Stimulated activated CD4-positive, alpha-beta T cell treated with anti-CD3 and anti-CD28 coated beads, Interleukin-1b, Interleukin-23, amount 100 ng/mL, for 24 hours (primary cell): Measurements from ENCODE around the gene SLC12A7.
A peak's percentile ranks its signal among the peaks of the same experiment; 100 is the strongest.

Source experiments
- DNase-seq, 4 experiments: peaks; one replicate each; pipeline ENCODE4 v3.0.0-alpha.2; 2020; ENCODE audit warnings: low read depth in 4 of 4, low spot score in 1 of 4

Gene SLC12A7

GRCh38 chr5:1111241-1111726, 579 bp downstream of the SLC12A7 start:
- no peak for DNase-seq

GRCh38 chr5:1110307-1111240, 1.3 kb downstream of the SLC12A7 start:
- DNase-seq: no peak

DNA sequence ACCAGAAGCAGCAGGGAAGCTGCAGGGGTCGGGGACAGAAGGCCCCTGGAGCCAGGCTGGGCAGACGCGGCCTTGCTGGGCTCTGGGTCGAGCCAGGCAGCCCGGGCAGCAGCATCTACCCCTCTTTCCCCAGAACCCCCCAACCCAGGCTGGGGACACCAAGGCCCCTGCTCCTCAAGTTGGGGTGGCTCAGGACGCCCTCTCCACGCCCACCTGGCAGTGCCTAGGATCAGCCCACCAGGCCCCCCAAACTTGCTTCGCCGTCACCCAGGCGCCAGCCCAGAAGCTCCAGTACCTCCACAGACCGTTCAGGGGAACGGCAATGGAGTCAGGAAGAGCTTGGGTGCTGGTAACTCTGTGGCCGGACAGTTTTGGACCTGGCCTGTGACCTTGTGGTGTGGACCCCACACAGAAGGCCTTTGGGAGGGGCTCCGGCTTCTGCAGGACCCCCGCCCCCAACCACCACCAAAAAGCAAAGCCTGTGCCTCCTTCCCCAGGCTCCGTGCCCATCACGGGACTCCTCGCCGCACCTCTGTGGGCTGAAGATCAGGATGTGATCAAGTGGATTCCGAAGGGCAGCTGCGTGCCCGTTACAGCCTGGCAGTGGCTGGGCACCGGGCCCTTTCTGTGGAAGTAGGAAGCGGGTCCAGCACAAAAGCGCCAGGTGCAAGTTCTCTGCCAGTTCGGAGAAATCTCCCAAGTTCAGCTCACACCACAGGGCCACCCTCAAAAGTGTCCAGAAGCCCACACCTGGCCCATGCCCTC, 2.1 kb downstream of the SLC12A7 start:
- no peak for DNase-seq

DNA sequence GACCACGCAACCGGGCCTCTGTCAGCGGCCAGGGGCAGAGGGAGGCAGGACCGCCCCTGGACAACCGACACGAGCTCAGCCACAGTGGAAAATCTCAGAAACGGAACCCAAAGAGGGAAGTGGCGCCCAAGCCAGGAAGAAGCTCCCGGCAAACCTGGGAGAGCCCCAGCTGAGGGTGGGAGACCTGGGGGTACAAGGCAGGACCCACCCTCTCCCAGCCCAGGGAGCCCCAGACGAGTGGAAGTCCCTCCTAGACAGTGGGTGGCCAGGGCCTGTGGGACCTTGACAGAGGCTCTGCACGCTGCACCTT, 3.0 kb downstream of the SLC12A7 start:
- no peak for DNase-seq

DNA sequence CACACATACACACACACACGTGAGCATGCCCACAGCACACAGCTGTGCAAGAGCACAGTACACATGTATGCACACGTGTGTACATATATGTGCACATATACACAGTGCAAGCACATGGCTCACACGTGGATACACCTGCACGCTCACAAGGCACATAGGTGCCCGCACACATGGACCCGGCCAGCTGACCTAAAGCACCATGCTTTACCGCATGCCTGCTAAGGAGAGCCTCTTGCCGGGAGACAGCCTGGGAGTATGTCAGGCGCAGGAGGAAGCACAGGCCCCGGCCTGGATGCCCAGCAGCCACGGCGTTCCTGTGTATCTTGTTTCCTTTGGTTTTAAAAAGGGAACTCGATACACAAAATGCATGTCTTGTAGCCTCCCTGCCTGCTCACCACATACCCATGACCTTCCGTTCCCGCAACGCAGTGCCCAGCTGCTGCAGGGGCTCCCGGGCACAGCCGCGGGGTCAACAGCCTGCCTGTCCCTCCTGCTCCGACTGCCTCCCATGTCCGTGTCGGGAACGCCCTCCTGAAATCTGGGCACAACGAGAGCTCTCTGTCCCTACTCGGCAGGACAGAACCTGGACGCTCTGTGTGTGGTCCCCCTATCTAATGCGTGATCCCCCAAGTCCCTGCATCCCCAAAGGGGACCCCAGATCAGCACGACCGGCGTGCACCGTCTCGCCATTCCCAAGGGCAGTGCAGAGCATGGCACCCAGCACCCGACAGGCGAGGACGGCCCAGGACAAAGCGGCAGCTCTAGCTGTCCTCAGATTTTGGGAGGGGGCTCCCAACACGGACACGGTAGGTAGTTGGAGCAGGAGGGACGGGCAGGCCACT, 3.6 kb downstream of the SLC12A7 start:
- no peak for DNase-seq

- no peak for DNase-seq
Observed at GRCh38 chr5:1107167-1108022, 4.5 kb downstream of the SLC12A7 start.

DNA sequence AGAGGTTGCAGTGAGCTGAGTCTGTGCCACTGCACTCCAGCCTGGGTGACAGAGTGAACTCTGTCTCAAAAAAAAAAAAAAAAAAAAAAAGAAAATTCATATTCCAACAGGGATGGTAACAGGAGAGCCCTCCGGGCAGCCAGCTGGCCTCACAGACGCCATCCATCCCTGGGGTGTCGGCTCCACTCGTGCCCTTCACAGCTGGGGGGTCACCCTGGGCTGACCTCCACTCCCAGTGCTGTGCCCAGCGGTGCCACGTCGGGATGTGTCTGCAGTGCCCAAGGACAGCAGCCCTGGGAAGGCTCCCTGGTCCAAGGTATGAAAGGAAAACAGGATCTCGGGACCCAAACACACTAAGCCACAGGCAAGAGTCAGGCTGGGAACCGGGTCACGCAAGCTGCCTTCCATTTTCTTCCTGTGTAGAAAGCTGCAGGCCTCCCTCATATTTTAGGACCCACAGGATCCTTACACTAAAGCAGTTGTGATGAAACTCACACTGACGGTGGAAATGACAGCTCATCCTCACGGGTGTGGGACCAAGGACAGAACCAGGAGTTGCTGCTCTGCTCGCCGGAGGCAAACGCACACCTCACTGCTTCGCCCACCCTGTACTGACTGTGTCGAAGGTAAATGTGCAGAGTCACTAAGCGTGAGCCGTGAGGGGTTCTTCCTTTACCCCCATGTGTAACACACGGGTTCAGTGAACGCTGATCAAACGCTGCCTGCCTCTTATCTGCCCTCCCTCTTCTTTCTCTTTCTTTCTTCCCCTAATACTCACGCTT, 5.3 kb downstream of the SLC12A7 start:
- DNase-seq: no peak

DNA sequence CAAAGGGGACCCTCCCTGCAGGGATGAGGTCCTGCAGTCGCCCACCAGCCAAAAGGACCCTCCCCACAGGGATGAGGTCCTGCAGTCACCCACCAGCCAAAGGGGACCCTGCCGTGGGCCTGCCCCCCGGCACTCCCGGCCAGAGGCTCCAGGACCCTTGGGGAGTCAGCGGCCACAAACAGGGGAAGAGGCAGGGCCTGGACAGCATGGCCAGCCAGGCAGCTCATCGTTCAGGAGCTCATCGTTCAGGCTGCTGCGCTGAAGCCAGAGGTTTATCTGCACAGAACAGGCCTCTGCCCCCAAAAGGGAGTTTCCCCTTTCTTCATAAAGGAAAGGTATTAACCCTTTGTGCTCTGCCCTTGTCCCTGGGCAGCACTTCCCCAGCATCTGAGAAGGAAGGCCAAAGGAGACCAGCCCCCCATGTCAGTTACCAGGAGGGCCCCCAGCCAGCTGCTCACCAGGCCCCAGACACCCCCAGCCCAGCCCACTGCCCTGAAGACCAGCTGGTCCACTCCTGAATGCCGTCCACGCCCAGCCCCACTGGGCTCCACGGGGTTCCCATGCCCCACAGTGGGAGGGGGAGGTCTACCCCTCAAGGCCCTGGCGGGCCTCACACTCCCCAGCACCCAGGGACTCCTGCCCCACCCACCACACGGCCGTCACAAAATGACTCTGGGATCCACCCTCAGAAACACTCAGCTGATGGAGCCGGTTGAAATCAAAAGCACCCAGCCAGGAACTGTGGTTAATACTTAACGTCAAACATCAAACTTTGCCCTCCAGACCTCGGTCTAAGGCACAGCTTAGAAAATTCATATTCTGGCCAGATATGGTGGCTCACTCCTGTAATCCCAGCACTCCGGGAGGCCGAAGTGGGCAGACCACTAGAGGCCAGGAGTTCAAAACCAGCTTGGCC, 6.3 kb downstream of the SLC12A7 start:
- DNase-seq: peak in 1 of 4 experiments; percentile 30

GRCh38 chr5:1104327-1105006, 7.4 kb downstream of the SLC12A7 start:
- DNase-seq: no peak

DNA sequence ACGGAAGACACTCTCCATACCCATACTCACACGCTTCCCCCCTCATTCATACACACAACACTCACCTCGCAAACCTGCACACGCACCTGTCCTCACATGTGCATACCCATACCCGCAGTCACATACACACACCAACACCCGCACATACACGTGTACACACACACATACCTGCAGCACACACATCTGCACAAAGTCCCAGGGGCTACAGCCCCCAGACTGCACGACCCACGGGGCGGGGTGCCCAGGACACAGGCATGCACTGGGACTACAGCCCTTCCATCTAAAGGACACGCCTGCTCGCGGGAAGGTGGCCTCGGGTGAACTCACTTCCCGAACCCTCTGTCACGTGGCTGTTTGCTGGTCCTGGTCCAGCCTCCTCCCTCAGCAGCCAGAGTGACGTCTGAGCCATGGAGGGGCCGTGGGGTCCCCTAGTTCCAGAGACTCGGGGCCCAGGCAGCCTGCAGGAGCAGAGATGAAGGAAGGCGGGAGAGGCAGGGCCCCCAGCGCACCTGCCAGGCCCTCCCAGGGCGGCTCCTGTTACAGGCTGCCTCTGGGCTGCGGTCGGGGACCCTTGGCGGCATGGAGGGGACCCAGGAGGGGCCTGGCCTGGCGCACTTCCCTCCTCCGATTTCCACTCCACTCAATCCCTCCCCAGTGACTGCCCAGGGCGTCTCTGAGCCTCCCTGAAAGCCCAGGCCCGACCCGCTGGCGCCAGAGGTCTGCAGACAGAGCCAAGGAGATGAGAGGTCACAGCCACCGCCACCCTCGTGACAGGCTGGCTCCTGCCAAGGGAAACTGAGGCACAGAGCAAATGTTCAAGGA, 8.1 kb downstream of the SLC12A7 start:
- DNase-seq: no peak

GRCh38 chr5:1103093-1103492, 8.8 kb downstream of the SLC12A7 start:
- no peak for DNase-seq

- no peak for DNase-seq
Observed at GRCh38 chr5:1101961-1102713, 9.7 kb downstream of the SLC12A7 start.

- no peak for DNase-seq
Observed at GRCh38 chr5:1100664-1101574, 10.9 kb downstream of the SLC12A7 start.

DNA sequence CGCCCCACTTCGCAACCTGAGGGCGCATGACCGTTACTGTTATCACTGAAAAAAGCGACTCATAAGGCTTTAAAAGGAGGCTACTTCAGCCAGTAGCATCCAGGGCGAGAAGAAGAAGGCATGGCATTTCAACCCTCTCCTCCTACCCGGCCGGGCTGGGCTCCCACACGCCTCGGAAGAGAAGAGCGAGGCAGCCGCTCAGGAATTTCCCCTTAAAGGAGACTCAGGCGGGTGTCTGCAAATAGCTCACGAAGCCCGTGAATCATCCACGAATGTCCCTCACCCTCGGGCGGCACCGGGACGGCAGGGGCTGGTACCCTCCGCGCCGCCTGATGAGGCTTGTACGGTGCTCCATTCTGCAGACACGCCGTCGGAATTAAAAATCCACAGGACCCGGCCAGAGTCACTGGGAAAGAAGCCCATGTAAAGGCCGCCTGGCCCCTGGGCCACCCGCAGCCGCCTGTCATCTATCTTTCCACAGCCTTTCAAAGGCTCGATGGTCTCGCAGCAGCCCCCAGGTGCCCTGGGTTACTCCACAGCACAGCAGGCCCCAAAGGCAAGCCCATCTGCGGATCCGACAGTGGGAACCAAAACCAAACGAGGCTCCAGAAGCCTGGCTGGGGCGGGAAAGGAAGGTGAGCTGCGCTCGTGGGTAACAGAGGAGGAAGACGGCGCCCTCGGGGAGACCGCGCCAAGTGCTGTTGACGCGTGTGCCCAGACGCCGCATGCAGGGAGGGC, 11.8 kb downstream of the SLC12A7 start:
- DNase-seq: no peak
